Osteoblast (primary cell): Measurements from ENCODE around the gene TSPAN4. TPM values are rescaled to one million over a fixed set of nuclear protein-coding genes. Genes with fewer than 3 reads are reported as not detected.
A peak's percentile ranks its signal among the peaks of the same experiment; 100 is the strongest.

Experiments
- DNase-seq: peaks from one replicate; pipeline ENCODE4 v3.0.0; 2011; ENCODE audit warnings: low spot score, mixed read lengths; ENCODE audit not compliant: insufficient read length; ENCODE audit errors: missing footprints
- H2AFZ ChIP-seq: 2 replicates; pipeline ENCODE4 v1.6.0; 2011; ENCODE audit warnings: mild to moderate bottlenecking, low read length
- H3K27ac ChIP-seq: 2 replicates; pipeline ENCODE4 v1.5.1; 2011; ENCODE audit warnings: mild to moderate bottlenecking, low read depth, low read length, moderate library complexity
- H3K27me3 ChIP-seq: 2 replicates; pipeline ENCODE4 v1.6.0; 2012; ENCODE audit warnings: mild to moderate bottlenecking, control low read depth, inconsistent platforms, low read length, moderate library complexity; ENCODE audit not compliant: insufficient read depth
- H3K36me3 ChIP-seq: 2 replicates; pipeline ENCODE4 v1.5.1; 2011; ENCODE audit warnings: mild to moderate bottlenecking, low read length, control low read depth, moderate library complexity; ENCODE audit not compliant: insufficient read depth
- H3K4me1 ChIP-seq: 2 replicates; pipeline ENCODE4 v1.5.1; 2011; ENCODE audit warnings: mild to moderate bottlenecking, low read length, control low read depth, moderate library complexity; ENCODE audit not compliant: insufficient read depth
- H3K4me2 ChIP-seq: 2 replicates; pipeline ENCODE4 v1.6.0; 2011; ENCODE audit warnings: mild to moderate bottlenecking, low read length; ENCODE audit not compliant: insufficient read depth
- H3K4me3 ChIP-seq: fragments of 200-600 bp; sonication (generic); 3 replicates; pipeline ENCODE4 v1.5.1; 2012; ENCODE audit warnings: mild to moderate bottlenecking, low read length, inconsistent platforms; ENCODE audit not compliant: insufficient read depth
- H3K79me2 ChIP-seq: 2 replicates; pipeline ENCODE4 v1.6.0; 2012; ENCODE audit warnings: mild to moderate bottlenecking, low read length, control low read depth, inconsistent platforms; ENCODE audit not compliant: insufficient read depth
- H3K9me3 ChIP-seq: 2 replicates; pipeline ENCODE4 v1.5.1; 2011; ENCODE audit warnings: low read depth, low read length, control low read depth
- H4K20me1 ChIP-seq: 2 replicates; pipeline ENCODE4 v1.6.0; 2012; ENCODE audit warnings: mild to moderate bottlenecking, low read length, control low read depth; ENCODE audit not compliant: insufficient read depth
- CTCF ChIP-seq: IDR thresholded peaks from 2 replicates; pipeline ENCODE4 v1.5.1; 2011; ENCODE audit warnings: mild to moderate bottlenecking, low read depth, low read length, moderate library complexity; ENCODE audit errors: extremely low read depth
- total RNA-seq: library from RNA; depleted of rRNA; stranded (reverse); fragments of >200 nt; gene quantifications from 2 replicates; pipeline ENCODE4 v1.2.3, GENCODE V29; 2012

Gene TSPAN4
- total RNA-seq, 1 donor: 168 TPM

GRCh38 chr11:898540-899190 is 56.0 kb downstream of the TSPAN4 start:
- Histone ChIP-seq H3K27ac (no peak overlapping the region), H4K20me1 (no peaks in the 10 kb centered on the region), H3K36me3 (peaks cover 27% of the 10 kb centered on the region), H3K9me3 (no peaks in the 10 kb centered on the region), H3K27me3 (no peaks in the 10 kb centered on the region), H3K4me2 (no peak overlapping the region), H3K4me1 (no peaks in the 10 kb centered on the region), H2AFZ (no peak overlapping the region), H3K79me2 (no peaks in the 10 kb centered on the region), H3K4me3 (no peak overlapping the region)
- no peak for DNase-seq
- peak; percentile 15 for TF ChIP-seq CTCF

DNA sequence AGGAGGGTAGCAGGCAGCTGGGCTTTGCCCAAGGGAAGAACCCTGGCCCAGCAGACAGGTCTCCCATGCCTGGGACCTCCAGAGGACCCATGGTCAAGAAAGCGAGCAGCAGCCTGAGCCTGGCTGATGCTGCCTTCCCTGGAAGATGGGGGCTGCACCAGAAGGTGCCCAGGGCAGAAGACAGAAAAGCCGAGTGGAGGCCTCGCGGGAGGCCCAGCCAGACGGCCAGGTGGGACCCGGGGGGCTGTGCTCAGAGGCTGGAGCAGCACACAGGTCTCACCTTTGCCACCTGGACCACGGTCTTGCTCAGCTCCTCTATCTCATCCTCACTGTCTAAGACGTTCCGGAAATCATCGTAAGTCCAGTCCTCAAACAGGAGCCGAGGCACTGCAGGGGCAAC is 57.1 kb downstream of the TSPAN4 start:
- Histone ChIP-seq H4K20me1 (no peaks in the 10 kb centered on the region), H3K9me3 (no peaks in the 10 kb centered on the region), H2AFZ (no peak overlapping the region), H3K79me2 (no peaks in the 10 kb centered on the region), H3K4me1 (no peaks in the 10 kb centered on the region), H3K27me3 (no peaks in the 10 kb centered on the region), H3K27ac (no peak overlapping the region), H3K36me3 (peaks cover 38% of the 10 kb centered on the region), H3K4me2 (no peak overlapping the region), H3K4me3 (no peak overlapping the region)
- no peak for DNase-seq
- TF ChIP-seq CTCF: no peak

- no peak for DNase-seq
- no peak for TF ChIP-seq CTCF
- H3K9me3 ChIP-seq: no peaks in the 10 kb centered on the region
- no peaks in the 10 kb centered on the region for H4K20me1 ChIP-seq
- H2AFZ ChIP-seq: no peak overlapping the region
- no peak overlapping the region for H3K4me2 ChIP-seq
- H3K27ac ChIP-seq: no peak overlapping the region
- no peaks in the 10 kb centered on the region for H3K79me2 ChIP-seq
- no peak overlapping the region for H3K4me3 ChIP-seq
- no peaks in the 10 kb centered on the region for H3K27me3 ChIP-seq
- H3K4me1 ChIP-seq: no peaks in the 10 kb centered on the region
- peaks cover 39% of the 10 kb centered on the region for H3K36me3 ChIP-seq
Measured at GRCh38 chr11:900545-900944, 57.9 kb downstream of the TSPAN4 start.

GRCh38 chr11:901452-902061 is 58.9 kb downstream of the TSPAN4 start:
- Histone ChIP-seq H3K79me2 (peaks cover 3% of the 10 kb centered on the region), H3K27ac (no peak overlapping the region), H3K4me2 (no peak overlapping the region), H3K27me3 (no peaks in the 10 kb centered on the region), H3K4me1 (no peaks in the 10 kb centered on the region), H3K9me3 (no peaks in the 10 kb centered on the region), H4K20me1 (no peaks in the 10 kb centered on the region), H2AFZ (no peak overlapping the region), H3K4me3 (no peak overlapping the region), H3K36me3 (peaks cover 39% of the 10 kb centered on the region)
- no peak for DNase-seq
- TF ChIP-seq CTCF: no peak
